ENCODE measurements around the gene THSD4.

The THSD4 gene

DNA sequence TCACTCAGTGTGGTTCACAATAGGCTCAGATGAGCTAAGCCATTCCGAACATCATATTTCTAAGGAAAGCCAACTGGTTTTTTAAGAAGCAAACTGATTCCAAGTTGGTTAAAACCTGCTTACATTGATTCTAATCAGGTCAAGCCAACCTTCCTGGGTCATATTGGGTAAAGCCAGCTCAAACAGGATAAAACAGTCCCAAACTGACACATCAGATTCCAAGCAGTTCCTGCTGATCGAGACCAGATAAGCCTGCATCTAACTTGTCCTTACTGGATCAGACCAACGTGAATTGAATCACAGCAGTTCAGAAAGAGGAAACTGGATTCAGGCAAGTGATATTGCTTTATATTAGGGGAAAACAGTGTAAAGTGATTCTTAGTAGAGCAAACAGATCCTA is 18.6 kb upstream of the THSD4 start:
- Histone ChIP-seq H3K4me1 (ENCODE audit: low read length) (no peaks in the 10 kb centered on the region), H3K27ac (ENCODE audit: low read length) (no peak overlapping the region), H3K36me3 (replicated peaks; ENCODE audit: low read depth, low read length) (no peaks in the 10 kb centered on the region), H3K9ac (ENCODE audit: low read length) (no peak overlapping the region), H3K79me2 (ENCODE audit: low read length) (no peaks in the 10 kb centered on the region), H3K9me3 (ENCODE audit: insufficient read depth, low read length) (no peaks in the 10 kb centered on the region), H3K27me3 (ENCODE audit: low read depth, low read length) (peaks cover 6% of the 10 kb centered on the region; the same call in 1 of the 2 replicates), H3K4me2 (ENCODE audit: low read length) (no peak overlapping the region), H2AFZ (ENCODE audit: low read depth, low read length) (no peak overlapping the region), H3K4me3 (ENCODE audit: low read length) (no peak overlapping the region), H4K20me1 (ENCODE audit: insufficient read depth, low read length) (no peaks in the 10 kb centered on the region)
- TF ChIP-seq, protein P1, sequence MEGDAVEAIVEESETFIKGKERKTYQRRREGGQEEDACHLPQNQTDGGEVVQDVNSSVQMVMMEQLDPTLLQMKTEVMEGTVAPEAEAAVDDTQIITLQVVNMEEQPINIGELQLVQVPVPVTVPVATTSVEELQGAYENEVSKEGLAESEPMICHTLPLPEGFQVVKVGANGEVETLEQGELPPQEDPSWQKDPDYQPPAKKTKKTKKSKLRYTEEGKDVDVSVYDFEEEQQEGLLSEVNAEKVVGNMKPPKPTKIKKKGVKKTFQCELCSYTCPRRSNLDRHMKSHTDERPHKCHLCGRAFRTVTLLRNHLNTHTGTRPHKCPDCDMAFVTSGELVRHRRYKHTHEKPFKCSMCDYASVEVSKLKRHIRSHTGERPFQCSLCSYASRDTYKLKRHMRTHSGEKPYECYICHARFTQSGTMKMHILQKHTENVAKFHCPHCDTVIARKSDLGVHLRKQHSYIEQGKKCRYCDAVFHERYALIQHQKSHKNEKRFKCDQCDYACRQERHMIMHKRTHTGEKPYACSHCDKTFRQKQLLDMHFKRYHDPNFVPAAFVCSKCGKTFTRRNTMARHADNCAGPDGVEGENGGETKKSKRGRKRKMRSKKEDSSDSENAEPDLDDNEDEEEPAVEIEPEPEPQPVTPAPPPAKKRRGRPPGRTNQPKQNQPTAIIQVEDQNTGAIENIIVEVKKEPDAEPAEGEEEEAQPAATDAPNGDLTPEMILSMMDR (IDR thresholded peaks at IDR 0.05; ENCODE audit: low read depth, low read length), result no peak
- no peak for TF ChIP-seq EZH2phosphoT487 (IDR thresholded peaks at IDR 0.05; ENCODE audit: low read depth)

DNA sequence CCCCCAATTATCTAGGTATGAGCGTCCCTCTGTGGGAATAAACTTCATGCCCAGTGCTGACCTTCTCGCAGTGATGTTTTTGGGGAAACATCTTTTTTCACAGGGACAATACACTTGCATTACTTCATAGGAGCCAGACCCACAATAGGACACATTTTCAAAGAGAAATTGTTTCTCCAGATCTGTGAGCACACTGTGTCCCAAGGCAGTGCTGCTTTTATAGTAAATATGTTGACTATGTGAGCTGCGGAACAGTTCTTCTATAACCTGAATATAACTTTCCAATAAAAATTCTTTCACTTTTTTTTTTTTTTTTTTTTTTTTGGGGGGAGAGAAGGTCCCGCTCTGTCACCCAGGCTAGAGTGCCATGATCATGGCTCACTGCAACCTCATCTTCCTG is 17.4 kb upstream of the THSD4 start:
- no peaks in the 10 kb centered on the region for H4K20me1 ChIP-seq (ENCODE audit: insufficient read depth, low read length)
- no peak overlapping the region for H3K27ac ChIP-seq (ENCODE audit: low read length)
- no peaks in the 10 kb centered on the region for H3K79me2 ChIP-seq (ENCODE audit: low read length)
- H3K9ac ChIP-seq (ENCODE audit: low read length), result no peak overlapping the region
- H3K9me3 ChIP-seq (ENCODE audit: insufficient read depth, low read length), result no peaks in the 10 kb centered on the region
- H2AFZ ChIP-seq (ENCODE audit: low read depth, low read length), result no peak overlapping the region
- peaks cover 3% of the 10 kb centered on the region for H3K4me1 ChIP-seq (ENCODE audit: low read length)
- no peak overlapping the region for H3K4me2 ChIP-seq (ENCODE audit: low read length)
- H3K36me3 ChIP-seq (replicated peaks; ENCODE audit: low read depth, low read length), result no peaks in the 10 kb centered on the region
- no peak overlapping the region for H3K4me3 ChIP-seq (ENCODE audit: low read length)
- TF ChIP-seq, protein P1 (IDR thresholded peaks at IDR 0.05; ENCODE audit: low read depth, low read length), result no peak
- no peak for TF ChIP-seq EZH2phosphoT487 (IDR thresholded peaks at IDR 0.05; ENCODE audit: low read depth)
- peaks cover 6% of the 10 kb centered on the region; the same call in 1 of the 2 replicates for H3K27me3 ChIP-seq (ENCODE audit: low read depth, low read length)

DNA sequence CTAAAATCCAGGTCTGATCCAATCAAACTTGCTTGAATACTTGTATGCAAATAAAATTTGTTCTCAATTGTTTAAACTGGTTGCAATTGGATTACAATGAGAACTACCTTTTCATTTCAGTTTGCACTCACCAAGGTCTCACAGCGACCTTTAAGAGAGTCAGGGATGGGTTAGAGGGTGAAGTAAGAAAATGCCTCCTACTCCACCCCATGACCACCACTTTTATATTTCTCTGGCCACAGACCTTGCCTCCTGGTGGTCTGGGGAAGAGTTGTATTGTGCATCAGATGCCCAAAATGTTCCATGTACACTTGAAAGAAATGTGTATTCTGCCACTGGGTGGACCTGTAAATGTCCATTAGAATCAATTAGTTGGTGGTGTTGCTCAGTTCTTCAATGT is 16.4 kb upstream of the THSD4 start:
- H2AFZ ChIP-seq (ENCODE audit: low read depth, low read length), result no peak overlapping the region
- no peak overlapping the region for H3K27ac ChIP-seq (ENCODE audit: low read length)
- H3K79me2 ChIP-seq (ENCODE audit: low read length), result no peaks in the 10 kb centered on the region
- no peaks in the 10 kb centered on the region for H3K9me3 ChIP-seq (ENCODE audit: insufficient read depth, low read length)
- H3K4me3 ChIP-seq (ENCODE audit: low read length), result no peak overlapping the region
- no peak for TF ChIP-seq EZH2phosphoT487 (IDR thresholded peaks at IDR 0.05; ENCODE audit: low read depth)
- TF ChIP-seq, protein P1 (IDR thresholded peaks at IDR 0.05; ENCODE audit: low read depth, low read length), result no peak
- peaks cover 13% of the 10 kb centered on the region for H3K4me1 ChIP-seq (ENCODE audit: low read length)
- H3K4me2 ChIP-seq (ENCODE audit: low read length), result no peak overlapping the region
- H4K20me1 ChIP-seq (ENCODE audit: insufficient read depth, low read length), result no peaks in the 10 kb centered on the region
- no peak overlapping the region for H3K9ac ChIP-seq (ENCODE audit: low read length)
- H3K36me3 ChIP-seq (replicated peaks; ENCODE audit: low read depth, low read length), result no peaks in the 10 kb centered on the region
- peaks cover 3% of the 10 kb centered on the region; the same call in 1 of the 2 replicates for H3K27me3 ChIP-seq (ENCODE audit: low read depth, low read length)

DNA sequence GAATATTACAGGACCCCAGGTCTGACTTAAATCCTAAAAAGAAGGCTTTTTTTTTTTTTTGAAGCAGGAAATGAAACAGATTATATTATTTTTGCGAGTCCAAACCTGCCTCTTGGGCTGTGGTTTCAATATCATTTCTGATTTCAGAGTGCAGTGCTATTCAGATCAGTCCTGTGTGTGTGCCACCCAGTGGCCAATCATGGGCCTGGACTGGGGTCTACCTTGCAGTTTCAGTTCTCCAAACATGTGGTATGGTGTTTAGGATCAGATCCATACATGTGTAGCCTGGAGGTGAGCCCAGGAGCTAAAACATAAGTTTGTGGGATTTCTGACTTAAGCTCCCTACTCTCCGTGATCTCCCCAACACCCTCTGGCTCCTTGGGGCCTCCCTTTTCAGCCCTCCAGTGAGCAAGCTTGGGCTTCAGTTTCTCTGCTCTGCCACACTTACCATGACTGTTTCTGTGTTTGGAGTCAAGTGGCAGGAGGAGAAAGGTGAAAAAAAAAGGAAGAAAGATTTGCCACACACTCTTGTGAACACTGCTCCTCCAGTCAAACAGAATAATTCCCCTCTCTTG is 12.1 kb upstream of the THSD4 start:
- peak overlapping the region; percentile 33; the same call in 1 of the 2 replicates for H3K4me3 ChIP-seq (ENCODE audit: low read length)
- TF ChIP-seq, protein P1 (IDR thresholded peaks at IDR 0.05; ENCODE audit: low read depth, low read length), result peak; percentile 61
- TF ChIP-seq EZH2phosphoT487 (IDR thresholded peaks at IDR 0.05; ENCODE audit: low read depth), result no peak
- H3K27ac ChIP-seq (ENCODE audit: low read length), result no peak overlapping the region; the same call in 1 of the 2 replicates
- no peaks in the 10 kb centered on the region for H4K20me1 ChIP-seq (ENCODE audit: insufficient read depth, low read length)
- H3K4me2 ChIP-seq (ENCODE audit: low read length), result peak overlapping the region; percentile 42
- peaks cover 33% of the 10 kb centered on the region for H3K4me1 ChIP-seq (ENCODE audit: low read length)
- no peak overlapping the region for H3K9ac ChIP-seq (ENCODE audit: low read length)
- no peaks in the 10 kb centered on the region for H3K9me3 ChIP-seq (ENCODE audit: insufficient read depth, low read length)
- H3K36me3 ChIP-seq (replicated peaks; ENCODE audit: low read depth, low read length), result no peaks in the 10 kb centered on the region
- H3K27me3 ChIP-seq (ENCODE audit: low read depth, low read length), result no peaks in the 10 kb centered on the region
- H2AFZ ChIP-seq (ENCODE audit: low read depth, low read length), result no peak overlapping the region
- no peaks in the 10 kb centered on the region for H3K79me2 ChIP-seq (ENCODE audit: low read length)

All from OCI-LY3 (cell line).